ENCODE results near the gene TBC1D22B.
A peak's percentile ranks its signal among the peaks of the same experiment; 100 is the strongest.
"Not testable (repeated sequence)": the region's sequence is repeated elsewhere in the genome, so short reads cannot be mapped to it uniquely, and the experiment has no call there.

TBC1D22B gene

GRCh38 chr6:37305841-37306425 is 48.4 kb downstream of the TBC1D22B start:
- DNase-seq, result no peak

GRCh38 chr6:37306624-37307222 is 49.2 kb downstream of the TBC1D22B start:
- no peak for DNase-seq

- DNase-seq, result not testable (repeated sequence)
Measured at GRCh38 chr6:37307484-37307883, 49.9 kb downstream of the TBC1D22B start.

- DNase-seq, result peak; percentile 88
Measured at GRCh38 chr6:37308069-37308815, 50.7 kb downstream of the TBC1D22B start.

GRCh38 chr6:37309046-37309445 is 51.5 kb downstream of the TBC1D22B start:
- no peak for DNase-seq

- DNase-seq, result no peak
Measured at GRCh38 chr6:37309692-37310091, 52.1 kb downstream of the TBC1D22B start.

GRCh38 chr6:37310966-37311365 is 53.4 kb downstream of the TBC1D22B start:
- DNase-seq, result no peak

- no peak for DNase-seq
Measured at GRCh38 chr6:37311741-37312473, 54.3 kb downstream of the TBC1D22B start.

GRCh38 chr6:37313723-37314486 is 56.3 kb downstream of the TBC1D22B start:
- no peak for DNase-seq

- DNase-seq, result no peak
Measured at GRCh38 chr6:37314487-37315156, 57.0 kb downstream of the TBC1D22B start.

- DNase-seq, result no peak
Measured at GRCh38 chr6:37315157-37315515, 57.6 kb downstream of the TBC1D22B start.

- DNase-seq, result no peak
Measured at GRCh38 chr6:37316071-37316470, 58.5 kb downstream of the TBC1D22B start.

- DNase-seq, result no peak
Measured at GRCh38 chr6:37317312-37318038, 59.9 kb downstream of the TBC1D22B start.

GRCh38 chr6:37319156-37319555 is 61.6 kb downstream of the TBC1D22B start:
- DNase-seq, result no peak

- DNase-seq, result no peak
Measured at GRCh38 chr6:37319856-37320480, 62.4 kb downstream of the TBC1D22B start.

GRCh38 chr6:37320646-37321045 is 63.1 kb downstream of the TBC1D22B start:
- no peak for DNase-seq

GRCh38 chr6:37321101-37321500 is 63.5 kb downstream of the TBC1D22B start:
- DNase-seq, result no peak

- DNase-seq, result no peak
Measured at GRCh38 chr6:37321516-37322415, 64.2 kb downstream of the TBC1D22B start.

- peak; percentile 66 for DNase-seq
Measured at GRCh38 chr6:37323580-37323979, 66.0 kb downstream of the TBC1D22B start.

Data from NCI-H1092 (cell line).